ENCODE results near the gene PTPRT. TPM values are rescaled to one million over a fixed set of nuclear protein-coding genes. Genes with fewer than 3 reads are reported as not detected.

PTPRT gene
- total and polyA plus RNA-seq, 2 of the 13 experiments (the other 11 are each of a cell fraction or from before 2014, with no cell fraction given), result under 0.01 to 0.09 TPM

- TF ChIP-seq, protein P1, sequence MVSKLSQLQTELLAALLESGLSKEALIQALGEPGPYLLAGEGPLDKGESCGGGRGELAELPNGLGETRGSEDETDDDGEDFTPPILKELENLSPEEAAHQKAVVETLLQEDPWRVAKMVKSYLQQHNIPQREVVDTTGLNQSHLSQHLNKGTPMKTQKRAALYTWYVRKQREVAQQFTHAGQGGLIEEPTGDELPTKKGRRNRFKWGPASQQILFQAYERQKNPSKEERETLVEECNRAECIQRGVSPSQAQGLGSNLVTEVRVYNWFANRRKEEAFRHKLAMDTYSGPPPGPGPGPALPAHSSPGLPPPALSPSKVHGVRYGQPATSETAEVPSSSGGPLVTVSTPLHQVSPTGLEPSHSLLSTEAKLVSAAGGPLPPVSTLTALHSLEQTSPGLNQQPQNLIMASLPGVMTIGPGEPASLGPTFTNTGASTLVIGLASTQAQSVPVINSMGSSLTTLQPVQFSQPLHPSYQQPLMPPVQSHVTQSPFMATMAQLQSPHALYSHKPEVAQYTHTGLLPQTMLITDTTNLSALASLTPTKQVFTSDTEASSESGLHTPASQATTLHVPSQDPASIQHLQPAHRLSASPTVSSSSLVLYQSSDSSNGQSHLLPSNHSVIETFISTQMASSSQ (IDR thresholded peaks at IDR 0.05; ENCODE audit: low read depth), result no peak
- TF ChIP-seq, protein P1 (CRISPR knock-in tag; IDR thresholded peaks at IDR 0.05; ENCODE audit: borderline replicate concordance), result no peak
- TF ChIP-seq RARA (CRISPR knock-in tag; IDR thresholded peaks at IDR 0.05) (no peak), KMT2A (CRISPR knock-in tag; IDR thresholded peaks at IDR 0.05) (no peak), AFF4 (CRISPR knock-in tag; IDR thresholded peaks at IDR 0.05) (no peak), ZNF570 (CRISPR knock-in tag; IDR thresholded peaks at IDR 0.05; ENCODE audit: borderline replicate concordance) (no peak), XRCC5 (optimal IDR thresholded peaks at IDR 0.05; ENCODE audit: low read length) (peak; percentile 72), SMC3 (IDR thresholded peaks at IDR 0.05; ENCODE audit: low read length) (peak; percentile 84), ZFP36L2 (CRISPR knock-in tag; IDR thresholded peaks at IDR 0.05) (0 out of 2 replicates have a peak, but pooled peaks have one; percentile 21), ESRRA (CRISPR knock-in tag; IDR thresholded peaks at IDR 0.05; ENCODE audit: low read depth) (no peak), SALL2 (CRISPR knock-in tag; IDR thresholded peaks at IDR 0.05) (no peak), KLF11 (CRISPR knock-in tag; IDR thresholded peaks at IDR 0.05) (0 out of 2 replicates have a peak, but pooled peaks have one; percentile 30), ZNF232 (CRISPR knock-in tag; IDR thresholded peaks at IDR 0.05; ENCODE audit: borderline replicate concordance) (peak; percentile 56; the same call in 1 of the 2 replicates)
- TF ChIP-seq, protein P2, sequence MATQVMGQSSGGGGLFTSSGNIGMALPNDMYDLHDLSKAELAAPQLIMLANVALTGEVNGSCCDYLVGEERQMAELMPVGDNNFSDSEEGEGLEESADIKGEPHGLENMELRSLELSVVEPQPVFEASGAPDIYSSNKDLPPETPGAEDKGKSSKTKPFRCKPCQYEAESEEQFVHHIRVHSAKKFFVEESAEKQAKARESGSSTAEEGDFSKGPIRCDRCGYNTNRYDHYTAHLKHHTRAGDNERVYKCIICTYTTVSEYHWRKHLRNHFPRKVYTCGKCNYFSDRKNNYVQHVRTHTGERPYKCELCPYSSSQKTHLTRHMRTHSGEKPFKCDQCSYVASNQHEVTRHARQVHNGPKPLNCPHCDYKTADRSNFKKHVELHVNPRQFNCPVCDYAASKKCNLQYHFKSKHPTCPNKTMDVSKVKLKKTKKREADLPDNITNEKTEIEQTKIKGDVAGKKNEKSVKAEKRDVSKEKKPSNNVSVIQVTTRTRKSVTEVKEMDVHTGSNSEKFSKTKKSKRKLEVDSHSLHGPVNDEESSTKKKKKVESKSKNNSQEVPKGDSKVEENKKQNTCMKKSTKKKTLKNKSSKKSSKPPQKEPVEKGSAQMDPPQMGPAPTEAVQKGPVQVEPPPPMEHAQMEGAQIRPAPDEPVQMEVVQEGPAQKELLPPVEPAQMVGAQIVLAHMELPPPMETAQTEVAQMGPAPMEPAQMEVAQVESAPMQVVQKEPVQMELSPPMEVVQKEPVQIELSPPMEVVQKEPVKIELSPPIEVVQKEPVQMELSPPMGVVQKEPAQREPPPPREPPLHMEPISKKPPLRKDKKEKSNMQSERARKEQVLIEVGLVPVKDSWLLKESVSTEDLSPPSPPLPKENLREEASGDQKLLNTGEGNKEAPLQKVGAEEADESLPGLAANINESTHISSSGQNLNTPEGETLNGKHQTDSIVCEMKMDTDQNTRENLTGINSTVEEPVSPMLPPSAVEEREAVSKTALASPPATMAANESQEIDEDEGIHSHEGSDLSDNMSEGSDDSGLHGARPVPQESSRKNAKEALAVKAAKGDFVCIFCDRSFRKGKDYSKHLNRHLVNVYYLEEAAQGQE (IDR thresholded peaks at IDR 0.05; ENCODE audit: borderline replicate concordance in 1 of 2, low read depth in 1 of 2, low read length in 2 of 2), result peak; percentile 62 to 94
These were observed 2.1 kb downstream of the PTPRT start (continued) for GRCh38 chr20:43187476-43188233.
